Testis (tissue), 2 donors: ENCODE data around the gene PTPRCAP.

Experiments
- CTCF ChIP-seq, 3 experiments: fragments of 450-650 bp in 2 of 3; fragments of 200-600 bp in 1 of 3; sonication (generic) in 1 of 3; IDR thresholded peaks; one replicate each; pipeline ENCODE4 v1.5.1; 2016 to 2019; ENCODE audit warnings: antibody characterized with exemption in 3 of 3, mild to moderate bottlenecking in 2 of 3, moderate library complexity in 1 of 3
- POLR2A ChIP-seq: fragments of 450-650 bp; IDR thresholded peaks from one replicate; pipeline ENCODE4 v1.6.1; 2017; ENCODE audit warnings: antibody characterized with exemption, mild to moderate bottlenecking, moderate library complexity

DNA sequence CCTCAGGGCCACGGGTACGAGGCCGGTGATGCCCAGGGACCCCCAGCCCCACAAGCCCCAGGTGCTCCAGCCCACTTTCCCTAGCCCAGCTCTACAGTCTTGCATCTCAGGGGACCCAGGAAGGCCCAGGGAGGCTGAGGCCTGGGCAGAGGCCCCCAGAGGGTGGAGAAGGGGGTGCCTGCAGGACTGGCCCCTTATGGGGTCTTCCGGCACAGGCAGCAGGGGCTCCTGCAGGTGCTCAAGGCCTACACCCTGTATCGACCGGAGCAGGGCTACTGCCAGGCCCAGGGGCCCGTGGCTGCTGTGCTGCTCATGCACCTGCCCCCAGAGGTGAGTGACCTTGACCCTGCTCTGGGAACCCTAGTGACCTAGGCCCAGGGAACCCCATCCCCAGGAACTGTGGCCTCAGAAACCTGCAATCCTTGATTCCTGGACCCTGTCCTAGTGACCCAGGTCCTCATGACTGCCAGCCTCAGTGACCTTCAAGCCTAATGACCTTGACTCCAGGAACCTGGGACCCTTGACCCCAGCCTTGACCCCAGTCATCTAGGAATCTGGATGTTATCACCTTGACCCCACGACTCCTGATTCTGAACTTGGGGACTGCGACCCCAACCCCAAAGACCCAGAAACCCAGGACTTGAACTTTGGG is 31.7 kb downstream of the PTPRCAP start:
- TF ChIP-seq POLR2A (no peak), CTCF (IDR thresholded peaks at IDR 0.05) (no peak)
